Thoracic aorta (tissue), 2 donors: ENCODE measurements around the gene TCP11L1. TPM values are rescaled to one million over a fixed set of nuclear protein-coding genes. Genes with fewer than 3 reads are reported as not detected.

Experiments used
- ATAC-seq: fragments of 150-250 bp; one replicate; pipeline ENCODE4 v1.8.0; 2017; ENCODE audit warnings: low read depth; ENCODE audit not compliant: insufficient number of reproducible peaks, low FRiP score
- DNase-seq: peaks from one replicate; pipeline ENCODE4 v3.0.0-alpha.2; 2020; ENCODE audit warnings: low spot score
- H3K27ac ChIP-seq, 2 donors: fragments of 200-600 bp; sonication (generic); 1 replicate in 1 of 2; 2 replicates in 1 of 2; pipeline ENCODE4 v1.5.1; 2016; ENCODE audit warnings: mild to moderate bottlenecking in 2 of 2, moderate library complexity in 2 of 2
- H3K27me3 ChIP-seq: fragments of 200-600 bp; sonication (generic); replicated peaks from 2 replicates; pipeline ENCODE4 v1.6.0; 2016; ENCODE audit warnings: mild to moderate bottlenecking; ENCODE audit not compliant: insufficient read depth
- H3K36me3 ChIP-seq: fragments of 200-600 bp; sonication (generic); one replicate; pipeline ENCODE4 v1.5.1; 2016
- H3K4me1 ChIP-seq, 2 donors: fragments of 200-600 bp; sonication (generic); 1 replicate in 1 of 2; 2 replicates in 1 of 2; pipeline versions ENCODE4 v1.5.1 to v1.6.0; 2016; ENCODE audit warnings: low read depth in 2 of 2, mild to moderate bottlenecking in 1 of 2; ENCODE audit not compliant: control insufficient read depth in 1 of 2
- H3K4me3 ChIP-seq: fragments of 200-600 bp; sonication (generic); 2 replicates; pipeline ENCODE4 v1.5.1; 2016; ENCODE audit warnings: mild to moderate bottlenecking
- H3K9me3 ChIP-seq: fragments of 200-600 bp; sonication (generic); 2 replicates; pipeline ENCODE4 v1.5.1; 2016
- CTCF ChIP-seq: fragments of 200-600 bp; sonication (generic); IDR thresholded peaks from one replicate; pipeline ENCODE4 v1.5.1; 2019; ENCODE audit warnings: antibody characterized with exemption
- total RNA-seq, 2 donors: library from RNA; depleted of rRNA; stranded (reverse); fragments of >200 nt; gene quantifications; one replicate each; pipeline versions ENCODE4 v1.1.0 to v1.2.3, GENCODE V29; 2016

TCP11L1 gene
- total RNA-seq, 2 donors from 2014 or later = 49.2 to 62.7 TPM

GRCh38 chr11:33052231-33052630, 12.9 kb downstream of the TCP11L1 start:
- Histone ChIP-seq H3K4me1 (no peaks in the 10 kb centered on the region), H3K4me3 (no peak overlapping the region), H3K36me3 (peaks cover 7% of the 10 kb centered on the region), H3K9me3 (no peaks in the 10 kb centered on the region), H3K27ac (peak overlapping the region in 1 of 2 donors; percentile 20), H3K27me3 (no peaks in the 10 kb centered on the region)
- ATAC-seq = no peak
- TF ChIP-seq CTCF = no peak
- no peak for DNase-seq

DNA sequence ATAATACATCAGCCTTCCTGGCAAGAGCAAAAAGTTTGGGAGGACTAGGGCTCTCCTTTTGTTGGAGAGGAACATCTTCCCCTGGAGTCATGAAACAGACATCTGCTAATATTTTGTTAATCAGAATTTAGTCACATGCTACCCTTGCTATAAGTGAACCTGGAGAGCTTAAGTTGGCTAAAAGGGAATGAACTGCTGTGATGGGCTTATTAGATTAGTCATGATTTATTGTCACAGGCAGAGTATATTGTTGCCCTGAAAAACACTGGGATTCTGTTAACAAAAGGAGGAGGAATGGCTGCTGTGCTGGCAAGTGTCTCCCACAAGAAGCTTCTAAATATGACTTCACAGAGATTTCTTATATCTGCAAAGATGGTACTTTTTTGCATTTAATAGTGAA, 16.0 kb downstream of the TCP11L1 start:
- H3K36me3 ChIP-seq = peaks cover 24% of the 10 kb centered on the region
- no peak for ATAC-seq

GRCh38 chr11:33057284-33057683, 17.9 kb downstream of the TCP11L1 start:
- no peak for TF ChIP-seq CTCF
- Histone ChIP-seq H3K9me3 (no peaks in the 10 kb centered on the region), H3K4me3 (no peak overlapping the region), H3K27me3 (no peaks in the 10 kb centered on the region), H3K27ac (no peak overlapping the region), H3K36me3 (peaks cover 27% of the 10 kb centered on the region), H3K4me1 (no peaks in the 10 kb centered on the region)
- ATAC-seq (no peak), DNase-seq (no peak)

More for the DNA sequence above, 16.0 kb downstream of the TCP11L1 start:
- Histone ChIP-seq H3K27ac (no peak overlapping the region), H3K9me3 (no peaks in the 10 kb centered on the region), H3K4me3 (no peak overlapping the region), H3K27me3 (no peaks in the 10 kb centered on the region), H3K4me1 (no peaks in the 10 kb centered on the region)
- no peak for TF ChIP-seq CTCF
- DNase-seq = no peak

- Histone ChIP-seq H3K4me1 (no peaks in the 10 kb centered on the region), H3K4me3 (no peak overlapping the region)
Observed at GRCh38 chr11:33059331-33060007, 20.1 kb downstream of the TCP11L1 start.

DNA sequence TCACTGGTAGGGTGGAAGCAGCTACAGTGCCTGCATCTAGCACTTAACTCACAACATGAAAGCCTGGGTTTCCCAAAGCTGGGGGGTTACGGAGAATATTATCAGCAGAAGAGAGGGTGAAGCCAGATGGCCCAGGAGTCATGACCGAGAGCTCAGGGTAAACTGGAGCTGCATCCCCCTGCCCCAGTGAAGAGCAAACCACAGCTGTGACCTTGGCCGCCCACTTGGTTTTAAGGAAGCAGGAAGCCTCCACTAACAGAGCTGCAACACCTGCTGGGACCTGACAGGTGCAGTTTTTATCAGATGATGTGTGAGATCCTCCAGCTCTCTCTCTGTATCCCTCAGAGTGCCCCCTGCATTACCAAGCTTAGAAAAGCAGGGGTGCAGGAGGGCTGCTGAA, 20.9 kb downstream of the TCP11L1 start:
- ATAC-seq (no peak), DNase-seq (no peak)
- no peaks in the 10 kb centered on the region for H3K9me3 ChIP-seq
- no peak overlapping the region for H3K4me3 ChIP-seq
- no peaks in the 10 kb centered on the region for H3K4me1 ChIP-seq
- peaks cover 21% of the 10 kb centered on the region for H3K36me3 ChIP-seq
- no peaks in the 10 kb centered on the region for H3K27me3 ChIP-seq
- H3K27ac ChIP-seq = no peak overlapping the region
- no peak for TF ChIP-seq CTCF

More at GRCh38 chr11:33059331-33060007, 20.1 kb downstream of the TCP11L1 start:
- Histone ChIP-seq H3K27ac (no peak overlapping the region), H3K9me3 (no peaks in the 10 kb centered on the region), H3K36me3 (peaks cover 24% of the 10 kb centered on the region), H3K27me3 (no peaks in the 10 kb centered on the region)
- TF ChIP-seq CTCF = no peak
- DNase-seq (no peak), ATAC-seq (no peak)
